Measurements from ENCODE around the gene CLK1. TPM values are rescaled to one million over a fixed set of nuclear protein-coding genes. Genes with fewer than 3 reads are reported as not detected.

The CLK1 gene
- total and polyA plus RNA-seq, 2 of the 13 experiments (the other 11 are each of a cell fraction or from before 2014, with no cell fraction given) = 66.6 to 101 TPM

DNA sequence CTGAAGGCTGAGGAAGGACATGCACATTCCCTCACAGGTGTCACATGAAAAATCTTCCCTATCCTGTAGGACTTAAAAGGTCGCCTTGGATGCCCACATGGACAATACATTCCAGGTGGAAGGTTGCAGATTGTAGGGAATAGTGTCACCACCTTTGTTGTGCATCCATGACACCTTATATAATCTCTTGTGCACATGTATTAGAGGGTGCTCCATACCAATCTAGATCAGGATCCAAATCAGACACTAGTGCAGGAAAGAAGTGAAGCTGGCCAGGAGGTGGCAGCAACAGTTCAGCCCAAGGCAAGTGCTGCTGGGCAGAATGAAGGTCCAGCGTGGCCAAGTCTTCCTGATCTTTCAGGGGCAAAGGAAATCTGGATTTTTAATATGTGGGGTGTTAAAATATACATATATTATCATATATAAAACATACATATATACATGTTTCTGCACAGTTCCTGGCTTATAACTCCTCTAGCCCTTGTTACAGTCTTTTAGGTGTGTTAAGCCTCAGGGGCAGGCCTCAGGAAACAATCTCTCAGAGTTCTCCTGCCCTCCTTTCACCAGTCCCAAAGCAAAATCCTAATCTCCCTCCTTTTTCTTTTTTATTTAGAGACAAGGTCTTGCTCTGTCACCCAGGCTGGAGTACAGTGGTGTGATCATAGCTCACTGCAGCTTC, 41.3 kb upstream of the CLK1 start:
- peak; percentile 34 for FAIRE-seq
- peaks cover 9 to 34% of the 10 kb centered on the region in 2 experiments; a peak in 3 of 5 replicates for H3K36me3 ChIP-seq (replicated peaks in 1 of 2; ENCODE audit: control insufficient read depth in 1 of 2, insufficient read depth in 2 of 2, low read length in 2 of 2)
- TF ChIP-seq NFKBIZ (CRISPR knock-in tag; IDR thresholded peaks at IDR 0.05) (no peak), FOXO1 (CRISPR knock-in tag; IDR thresholded peaks at IDR 0.05) (no peak), ZNF614 (CRISPR knock-in tag; IDR thresholded peaks at IDR 0.05; ENCODE audit: borderline replicate concordance) (0 out of 2 replicates have a peak, but pooled peaks have one; percentile 35), RBM22 (optimal IDR thresholded peaks at IDR 0.05; ENCODE audit: low read length) (peak; percentile 32)
- TF ChIP-seq, protein P1, sequence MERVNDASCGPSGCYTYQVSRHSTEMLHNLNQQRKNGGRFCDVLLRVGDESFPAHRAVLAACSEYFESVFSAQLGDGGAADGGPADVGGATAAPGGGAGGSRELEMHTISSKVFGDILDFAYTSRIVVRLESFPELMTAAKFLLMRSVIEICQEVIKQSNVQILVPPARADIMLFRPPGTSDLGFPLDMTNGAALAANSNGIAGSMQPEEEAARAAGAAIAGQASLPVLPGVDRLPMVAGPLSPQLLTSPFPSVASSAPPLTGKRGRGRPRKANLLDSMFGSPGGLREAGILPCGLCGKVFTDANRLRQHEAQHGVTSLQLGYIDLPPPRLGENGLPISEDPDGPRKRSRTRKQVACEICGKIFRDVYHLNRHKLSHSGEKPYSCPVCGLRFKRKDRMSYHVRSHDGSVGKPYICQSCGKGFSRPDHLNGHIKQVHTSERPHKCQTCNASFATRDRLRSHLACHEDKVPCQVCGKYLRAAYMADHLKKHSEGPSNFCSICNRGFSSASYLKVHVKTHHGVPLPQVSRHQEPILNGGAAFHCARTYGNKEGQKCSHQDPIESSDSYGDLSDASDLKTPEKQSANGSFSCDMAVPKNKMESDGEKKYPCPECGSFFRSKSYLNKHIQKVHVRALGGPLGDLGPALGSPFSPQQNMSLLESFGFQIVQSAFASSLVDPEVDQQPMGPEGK (CRISPR knock-in tag; IDR thresholded peaks at IDR 0.05) = 0 out of 2 replicates have a peak, but pooled peaks have one; percentile 16
- TF ChIP-seq, protein P2, sequence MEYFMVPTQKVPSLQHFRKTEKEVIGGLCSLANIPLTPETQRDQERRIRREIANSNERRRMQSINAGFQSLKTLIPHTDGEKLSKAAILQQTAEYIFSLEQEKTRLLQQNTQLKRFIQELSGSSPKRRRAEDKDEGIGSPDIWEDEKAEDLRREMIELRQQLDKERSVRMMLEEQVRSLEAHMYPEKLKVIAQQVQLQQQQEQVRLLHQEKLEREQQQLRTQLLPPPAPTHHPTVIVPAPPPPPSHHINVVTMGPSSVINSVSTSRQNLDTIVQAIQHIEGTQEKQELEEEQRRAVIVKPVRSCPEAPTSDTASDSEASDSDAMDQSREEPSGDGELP (IDR thresholded peaks at IDR 0.05; ENCODE audit: borderline replicate concordance, low read depth) = no peak
- TF ChIP-seq, protein P3, sequence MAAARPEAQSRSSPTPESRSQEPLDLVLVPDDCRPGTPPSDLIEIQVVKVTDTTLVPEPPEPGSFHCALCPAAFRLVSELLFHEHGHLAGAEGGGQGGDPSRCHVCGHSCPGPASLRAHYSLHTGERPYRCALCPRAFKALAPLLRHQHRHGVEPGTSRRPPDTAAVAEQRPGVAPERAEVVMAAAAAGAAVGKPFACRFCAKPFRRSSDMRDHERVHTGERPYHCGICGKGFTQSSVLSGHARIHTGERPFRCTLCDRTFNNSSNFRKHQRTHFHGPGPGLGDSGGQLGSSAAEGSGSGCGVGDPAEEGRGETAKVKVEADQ (CRISPR knock-in tag; IDR thresholded peaks at IDR 0.05; ENCODE audit: borderline replicate concordance) = 0 out of 2 replicates have a peak, but pooled peaks have one; percentile 29
- TF ChIP-seq, protein P4, sequence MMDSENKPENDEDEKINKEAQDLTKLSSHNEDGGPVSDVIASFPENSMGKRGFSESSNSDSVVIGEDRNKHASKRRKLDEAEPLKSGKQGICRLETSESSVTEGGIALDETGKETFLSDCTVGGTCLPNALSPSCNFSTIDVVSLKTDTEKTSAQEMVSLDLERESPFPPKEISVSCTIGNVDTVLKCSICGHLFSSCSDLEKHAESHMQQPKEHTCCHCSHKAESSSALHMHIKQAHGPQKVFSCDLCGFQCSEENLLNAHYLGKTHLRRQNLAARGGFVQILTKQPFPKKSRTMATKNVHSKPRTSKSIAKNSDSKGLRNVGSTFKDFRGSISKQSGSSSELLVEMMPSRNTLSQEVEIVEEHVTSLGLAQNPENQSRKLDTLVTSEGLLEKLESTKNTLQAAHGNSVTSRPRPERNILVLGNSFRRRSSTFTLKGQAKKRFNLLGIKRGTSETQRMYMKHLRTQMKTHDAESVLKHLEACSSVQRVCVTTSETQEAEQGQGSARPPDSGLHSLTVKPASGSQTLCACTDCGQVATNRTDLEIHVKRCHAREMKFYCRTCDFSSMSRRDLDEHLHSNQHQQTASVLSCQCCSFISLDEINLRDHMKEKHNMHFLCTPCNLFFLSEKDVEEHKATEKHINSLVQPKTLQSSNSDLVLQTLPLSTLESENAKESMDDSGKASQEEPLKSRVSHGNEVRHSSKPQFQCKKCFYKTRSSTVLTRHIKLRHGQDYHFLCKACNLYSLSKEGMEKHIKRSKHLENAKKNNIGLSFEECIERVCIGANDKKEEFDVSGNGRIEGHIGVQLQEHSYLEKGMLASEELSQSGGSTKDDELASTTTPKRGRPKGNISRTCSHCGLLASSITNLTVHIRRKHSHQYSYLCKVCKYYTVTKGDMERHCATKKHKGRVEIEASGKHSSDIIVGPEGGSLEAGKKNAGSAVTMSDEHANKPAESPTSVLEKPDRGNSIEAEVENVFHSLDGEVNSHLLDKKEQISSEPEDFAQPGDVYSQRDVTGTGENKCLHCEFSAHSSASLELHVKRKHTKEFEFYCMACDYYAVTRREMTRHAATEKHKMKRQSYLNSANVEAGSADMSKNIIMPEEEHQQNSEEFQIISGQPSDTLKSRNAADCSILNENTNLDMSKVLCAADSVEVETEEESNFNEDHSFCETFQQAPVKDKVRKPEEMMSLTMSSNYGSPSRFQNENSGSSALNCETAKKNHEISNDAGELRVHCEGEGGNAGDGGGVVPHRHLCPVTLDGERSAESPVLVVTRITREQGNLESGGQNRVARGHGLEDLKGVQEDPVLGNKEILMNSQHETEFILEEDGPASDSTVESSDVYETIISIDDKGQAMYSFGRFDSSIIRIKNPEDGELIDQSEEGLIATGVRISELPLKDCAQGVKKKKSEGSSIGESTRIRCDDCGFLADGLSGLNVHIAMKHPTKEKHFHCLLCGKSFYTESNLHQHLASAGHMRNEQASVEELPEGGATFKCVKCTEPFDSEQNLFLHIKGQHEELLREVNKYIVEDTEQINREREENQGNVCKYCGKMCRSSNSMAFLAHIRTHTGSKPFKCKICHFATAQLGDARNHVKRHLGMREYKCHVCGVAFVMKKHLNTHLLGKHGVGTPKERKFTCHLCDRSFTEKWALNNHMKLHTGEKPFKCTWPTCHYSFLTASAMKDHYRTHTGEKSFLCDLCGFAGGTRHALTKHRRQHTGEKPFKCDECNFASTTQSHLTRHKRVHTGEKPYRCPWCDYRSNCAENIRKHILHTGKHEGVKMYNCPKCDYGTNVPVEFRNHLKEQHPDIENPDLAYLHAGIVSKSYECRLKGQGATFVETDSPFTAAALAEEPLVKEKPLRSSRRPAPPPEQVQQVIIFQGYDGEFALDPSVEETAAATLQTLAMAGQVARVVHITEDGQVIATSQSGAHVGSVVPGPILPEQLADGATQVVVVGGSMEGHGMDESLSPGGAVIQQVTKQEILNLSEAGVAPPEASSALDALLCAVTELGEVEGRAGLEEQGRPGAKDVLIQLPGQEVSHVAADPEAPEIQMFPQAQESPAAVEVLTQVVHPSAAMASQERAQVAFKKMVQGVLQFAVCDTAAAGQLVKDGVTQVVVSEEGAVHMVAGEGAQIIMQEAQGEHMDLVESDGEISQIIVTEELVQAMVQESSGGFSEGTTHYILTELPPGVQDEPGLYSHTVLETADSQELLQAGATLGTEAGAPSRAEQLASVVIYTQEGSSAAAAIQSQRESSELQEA (CRISPR knock-in tag; IDR thresholded peaks at IDR 0.05; ENCODE audit: not compliant biosample characterization) = no peak

More for the DNA sequence above, 41.3 kb upstream of the CLK1 start:
- H4K20me1 ChIP-seq (ENCODE audit: insufficient read depth, low read length) = no peaks in the 10 kb centered on the region
- H3K27ac ChIP-seq (ENCODE audit: extremely low read length, insufficient read depth, low read length) = no peak overlapping the region
- DNase-seq (ENCODE audit: low spot score) (peak; percentile 75), ATAC-seq (peak; percentile 91)
- no peaks in the 10 kb centered on the region for H3K79me2 ChIP-seq (ENCODE audit: insufficient read depth, low read length)
- H3K4me1 ChIP-seq (ENCODE audit: insufficient read depth, low read length) = no peaks in the 10 kb centered on the region
- H2AFZ ChIP-seq (ENCODE audit: low read length) = no peak overlapping the region
- WGBS (ENCODE audit: low lambda C conversion rate) = 62% methylated on average over 2 of the region's 2 CpGs
- H3K27me3 ChIP-seq (ENCODE audit: control insufficient read depth in 1 of 2, insufficient read depth in 2 of 2, low read length in 2 of 2) = no peaks in the 10 kb centered on the region
- in situ Hi-C loops (cut with HindIII; ENCODE audit: extremely low pct_ligation_motif_present, low pct_unique_long_range_greater_than_20kb) (loop anchor here (5.0 kb wide), 2 partner anchors 167 to 272 kb away; partner anchors contain the start of genes HYCC2 and NDUFB3), intact Hi-C loops (cut with micrococcal nuclease; ENCODE audit: unreplicated experiment) (loop anchor here (1.0 kb wide), 3 partner anchors 166 to 272 kb away; partner anchors contain the start of gene HYCC2)
- no peak overlapping the region for H3K9ac ChIP-seq (ENCODE audit: insufficient read depth, low read depth, low read length)
- H3K4me2 ChIP-seq (ENCODE audit: low read depth, low read length) = no peak overlapping the region
- ChIA-PET CTCF (ENCODE audit: low intra/inter-chr PET ratio, low total read pairs) (interaction anchor here (1.2 to 2.5 kb wide), 4 partner anchors 57 to 272 kb away, joined by 3 to 26 read pairs (median 13); partner anchors contain the start of gene ORC2), POLR2A (interaction anchor here (0.9 to 1.9 kb wide), 8 partner anchors 16 to 327 kb away, joined by 3 to 9 read pairs (median 4); partner anchors contain the start of genes NIF3L1, ORC2 and PPIL3)
- H3K4me3 ChIP-seq (replicated peaks in 1 of 3; ENCODE audit: insufficient read depth in 1 of 3, low read depth in 2 of 3, low read length in 3 of 3) = no peak overlapping the region
- no peaks in the 10 kb centered on the region for H3K9me3 ChIP-seq (ENCODE audit: low read length)
- no TSS peak for BruUV-seq (replicated peaks)
